BJ (cell line): ENCODE measurements around the gene HSF2BP. TPM values are rescaled to one million over a fixed set of nuclear protein-coding genes. Genes with fewer than 3 reads are reported as not detected.
"Not testable (repeated sequence)": the region's sequence is repeated elsewhere in the genome, so short reads cannot be mapped to it uniquely, and the experiment has no call there.

Experiments
- CTCF ChIA-PET: fragments of 350-600 bp; formaldehyde crosslinking; extraction: SDS; loops from one replicate; lab custom pipeline; 2021; ENCODE audit warnings: antibody characterized with exemption, inconsistent platforms; lab: Yijun Ruan, JAX
- POLR2A ChIA-PET: fragments of 300-600 bp; sonication (Branson Sonifier 250); formaldehyde crosslinking; extraction: SDS; loops from one replicate; lab custom pipeline; 2021; ENCODE audit warnings: antibody characterized with exemption; lab: Charles Lee
- DNase-seq: peaks from one replicate; pipeline ENCODE4 v3.0.0-alpha.2; 2011; ENCODE audit warnings: low read depth
- H3K27me3 ChIP-seq: 2 replicates; pipeline ENCODE4 v1.6.0; 2011; ENCODE audit warnings: low read length; ENCODE audit not compliant: control insufficient read depth, insufficient read depth
- H3K36me3 ChIP-seq: 2 replicates; pipeline ENCODE4 v1.5.1; 2011; ENCODE audit warnings: low read length; ENCODE audit not compliant: control insufficient read depth, insufficient read depth
- H3K4me3 ChIP-seq: 2 replicates; pipeline ENCODE4 v1.5.1; 2011; ENCODE audit warnings: low read depth, mild to moderate bottlenecking, control low read depth, low read length
- CTCF ChIP-seq: IDR thresholded peaks from 2 replicates; pipeline ENCODE4 v1.5.1; 2011; ENCODE audit warnings: low read depth, mild to moderate bottlenecking, control low read depth, inconsistent platforms, low read length, moderate library complexity; ENCODE audit not compliant: insufficient read depth
- polyA plus RNA-seq: library from polyadenylated mRNA; depleted of rRNA; stranded (reverse); fragments of >200 nt; gene quantifications from 2 replicates; pipeline ENCODE4 v1.2.3, GENCODE V29; 2011

Gene HSF2BP
- polyA plus RNA-seq, 1 experiment, result 1.2 TPM

- Histone ChIP-seq H3K4me3 (no peak overlapping the region), H3K36me3 (peaks cover 44% of the 10 kb centered on the region), H3K27me3 (no peaks in the 10 kb centered on the region)
- CTCF ChIA-PET, result no interaction called here
- no peak for DNase-seq
- POLR2A ChIA-PET, result no interaction called here
- TF ChIP-seq CTCF, result no peak
Measured at GRCh38 chr21:43686811-43687565, 27.7 kb upstream of the HSF2BP start.

DNA sequence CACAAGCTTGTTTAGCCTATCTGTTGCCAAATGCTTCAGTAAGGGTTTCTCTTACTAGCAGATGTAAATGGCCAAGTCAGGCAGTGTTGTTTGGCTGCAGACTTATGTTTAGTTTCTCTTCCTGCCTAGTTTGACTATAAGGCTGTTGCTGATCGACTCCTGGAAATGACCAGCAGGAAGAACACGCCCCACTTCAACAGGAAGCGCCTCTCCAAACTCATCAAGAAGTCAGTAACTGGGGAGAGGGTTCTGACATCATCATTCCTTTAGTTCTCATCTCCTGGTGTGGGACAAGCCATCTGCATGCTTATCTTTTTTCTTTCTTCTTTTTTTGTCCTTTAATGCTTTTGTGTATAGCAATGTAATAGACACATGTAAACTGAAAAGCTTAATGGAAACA is 25.1 kb upstream of the HSF2BP start:
- no peak overlapping the region for H3K4me3 ChIP-seq
- CTCF ChIA-PET, result interaction anchor here (1.8 kb wide), 1 partner anchor 10 kb away, joined by 3 read pairs; no protein-coding TSS in a partner anchor
- H3K27me3 ChIP-seq, result no peaks in the 10 kb centered on the region
- TF ChIP-seq CTCF, result no peak
- POLR2A ChIA-PET, result no interaction called here
- DNase-seq, result no peak
- H3K36me3 ChIP-seq, result peaks cover 23% of the 10 kb centered on the region

GRCh38 chr21:43681650-43682049 is 22.4 kb upstream of the HSF2BP start:
- POLR2A ChIA-PET, result no interaction called here
- peaks cover 11% of the 10 kb centered on the region for H3K36me3 ChIP-seq

DNA sequence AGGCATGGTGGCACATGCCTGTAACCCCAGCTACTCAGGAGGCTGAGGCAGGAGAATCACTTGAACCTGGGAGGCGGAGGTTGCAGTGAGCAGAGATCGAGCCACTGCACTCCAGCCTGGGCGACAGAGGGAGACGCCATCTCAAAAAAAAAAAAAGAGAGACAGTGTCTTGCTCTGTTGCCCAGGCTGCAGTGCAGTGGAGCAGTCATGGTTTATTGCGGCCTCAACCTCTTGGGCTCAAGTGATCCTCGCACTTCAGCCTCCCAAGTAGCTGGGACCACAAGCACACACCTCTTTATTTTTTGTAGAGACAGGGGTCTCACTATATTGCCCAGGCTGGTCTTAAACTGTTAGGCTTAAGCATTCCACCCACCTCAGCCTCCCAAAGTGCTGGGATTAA is 21.1 kb upstream of the HSF2BP start:
- POLR2A ChIA-PET, CTCF ChIA-PET, H3K4me3 ChIP-seq, DNase-seq, H3K27me3 ChIP-seq: not testable (repeated sequence)
- peaks cover 13% of the 10 kb centered on the region for H3K36me3 ChIP-seq

More at GRCh38 chr21:43681650-43682049, 22.4 kb upstream of the HSF2BP start:
- no peak for DNase-seq
- no peak for TF ChIP-seq CTCF
- CTCF ChIA-PET, result no interaction called here
- Histone ChIP-seq H3K4me3 (no peak overlapping the region), H3K27me3 (no peaks in the 10 kb centered on the region)

GRCh38 chr21:43679951-43680350 is 20.7 kb upstream of the HSF2BP start:
- ChIA-PET POLR2A (no interaction called here), CTCF (no interaction called here)

More at GRCh38 chr21:43679951-43680350, 20.7 kb upstream of the HSF2BP start:
- no peak for DNase-seq
- H3K36me3 ChIP-seq, result peaks cover 11% of the 10 kb centered on the region
- no peak overlapping the region for H3K4me3 ChIP-seq
- H3K27me3 ChIP-seq, result no peaks in the 10 kb centered on the region
- no peak for TF ChIP-seq CTCF
